CD4-positive, alpha-beta T cell treated with Interleukin-6 for 4 hours (primary cell): ENCODE data around the gene PRAMEF13.
"Not testable (repeated sequence)": the region's sequence is repeated elsewhere in the genome, so short reads cannot be mapped to it uniquely, and the experiment has no call there.

Source experiments
- DNase-seq: peaks from one replicate; pipeline ENCODE4 v3.0.0-alpha.2; 2020; ENCODE audit warnings: mixed read lengths

PRAMEF13 gene

DNA sequence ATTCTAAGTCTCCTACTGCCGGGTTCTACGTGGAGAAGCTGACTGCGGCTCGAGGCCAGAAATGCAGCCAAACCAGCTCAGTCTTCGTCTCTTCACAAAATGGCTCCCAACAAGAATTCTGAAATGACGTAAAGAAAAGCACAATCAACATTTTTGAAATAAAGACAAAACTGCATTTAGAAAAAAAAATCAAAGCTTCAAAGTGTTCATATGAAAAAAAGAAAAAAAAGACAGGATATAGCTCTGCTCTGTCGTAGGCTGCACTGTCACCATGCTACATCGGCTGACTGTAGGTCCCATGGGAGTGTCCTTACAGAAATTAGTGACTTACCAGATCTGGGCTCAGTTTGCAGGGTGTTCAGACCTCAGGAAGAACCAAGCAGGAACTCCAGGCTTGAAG, 35.7 kb downstream of the PRAMEF13 start, which contains the start of gene HNRNPCL4:
HNRNPCL4 (minus strand) TSS at position 101 of the 400 bp plus-strand sequence. CDS start 164 bp downstream, outside the sequence.
- DNase-seq: not testable (repeated sequence)

DNA sequence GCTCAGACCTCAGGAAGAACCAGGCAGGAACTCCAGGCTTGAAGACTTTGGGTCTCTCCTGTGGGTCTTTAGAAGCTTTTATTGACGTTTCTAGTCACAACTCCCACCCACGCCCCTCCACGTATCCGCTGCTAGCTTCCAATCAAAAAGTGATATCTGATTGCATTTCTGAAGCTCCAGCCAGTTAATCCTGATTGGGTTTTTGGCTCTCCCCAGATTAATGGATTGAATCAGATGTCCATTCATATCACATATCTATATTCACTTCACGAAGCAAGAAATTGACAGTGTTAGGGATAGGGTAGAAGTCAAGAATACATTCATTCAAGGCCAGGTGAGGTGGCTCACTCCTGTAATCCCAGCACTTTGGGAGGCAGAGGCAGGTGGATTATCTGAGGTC, 45.3 kb downstream of the PRAMEF13 start, which contains the start of gene PRAMEF26:
PRAMEF26 (minus strand) TSS at position 101 of the 400 bp plus-strand sequence. CDS start 2,914 bp downstream, outside the sequence.
- not testable (repeated sequence) for DNase-seq
